Neural cell (in vitro differentiated cells): ENCODE measurements around the gene CALY. TPM values are rescaled to one million over a fixed set of nuclear protein-coding genes. Genes with fewer than 3 reads are reported as not detected.

Experiments
- H2AFZ ChIP-seq: fragments of 200-600, 300-800 bp; sonication (generic), shearing (Covaris generic); 2 replicates; pipeline ENCODE4 v1.6.0; 2014; ENCODE audit warnings: low read depth, mild to moderate bottlenecking, antibody characterized with exemption, low read length, moderate library complexity
- H3F3A ChIP-seq: fragments of 200-600 bp; shearing (Covaris generic); 2 replicates; pipeline ENCODE4 v1.6.1; 2016; ENCODE audit warnings: mild to moderate bottlenecking, moderate library complexity, mixed read lengths, antibody characterized with exemption, low read length; ENCODE audit not compliant: insufficient read depth, poor library complexity, severe bottlenecking
- H3K27ac ChIP-seq: fragments of 200-600, 300-800 bp; sonication (generic), shearing (Covaris generic); 2 replicates; pipeline ENCODE4 v1.5.1; 2014; ENCODE audit warnings: mild to moderate bottlenecking, low read length, moderate library complexity
- H3K27me3 ChIP-seq: fragments of 300-800, 200-600 bp; sonication (generic), shearing (Covaris generic); 2 replicates; pipeline ENCODE4 v1.6.0; 2014; ENCODE audit warnings: mild to moderate bottlenecking, low read depth, low read length, moderate library complexity; ENCODE audit not compliant: insufficient read depth
- H3K36me3 ChIP-seq: fragments of 300-800, 200-600 bp; sonication (generic), shearing (Covaris generic); 2 replicates; pipeline ENCODE4 v1.5.1; 2014; ENCODE audit warnings: mild to moderate bottlenecking, antibody characterized with exemption, low read length, moderate library complexity; ENCODE audit not compliant: insufficient read depth
- H3K4me2 ChIP-seq: fragments of 300-800, 200-600 bp; sonication (generic), shearing (Covaris generic); 2 replicates; pipeline ENCODE4 v1.6.0; 2014; ENCODE audit warnings: mild to moderate bottlenecking, low read length
- H3K4me3 ChIP-seq: fragments of 300-800, 200-600 bp; sonication (generic), shearing (Covaris generic); 2 replicates; pipeline ENCODE4 v1.5.1; 2014; ENCODE audit warnings: mild to moderate bottlenecking, low read length, moderate library complexity
- H3K79me2 ChIP-seq: fragments of 200-600 bp; shearing (Covaris generic); replicated peaks from 2 replicates; pipeline ENCODE4 v1.6.0; 2014; ENCODE audit warnings: mild to moderate bottlenecking, low read length, moderate library complexity; ENCODE audit not compliant: insufficient read depth
- H3K9ac ChIP-seq: fragments of 300-800, 200-600 bp; sonication (generic), shearing (Covaris generic); 2 replicates; pipeline ENCODE4 v1.6.1; 2016; ENCODE audit warnings: mild to moderate bottlenecking, low read length, mixed read lengths
- H3K9me2 ChIP-seq: fragments of 200-600 bp; shearing (Covaris generic); 2 replicates; pipeline ENCODE4 v1.6.1; 2016; ENCODE audit warnings: mild to moderate bottlenecking, low read length, mixed read lengths; ENCODE audit not compliant: insufficient read depth
- H3K9me3 ChIP-seq: fragments of 200-600, 300-800 bp; sonication (generic), shearing (Covaris generic); 2 replicates; pipeline ENCODE4 v1.6.1; 2016; ENCODE audit warnings: mild to moderate bottlenecking, mixed run types, low read length, moderate library complexity, mixed read lengths
- H4K20me1 ChIP-seq: fragments of 200-600 bp; shearing (Covaris generic); 2 replicates; pipeline ENCODE4 v1.6.1; 2016; ENCODE audit warnings: mild to moderate bottlenecking, mixed run types; ENCODE audit not compliant: insufficient read depth
- EP300 ChIP-seq: fragments of 450-650 bp; conservative IDR thresholded peaks from 2 replicates; pipeline ENCODE4 v1.6.1; 2014; ENCODE audit warnings: antibody characterized with exemption, mild to moderate bottlenecking, moderate library complexity; ENCODE audit not compliant: poor library complexity, severe bottlenecking
- EZH2 ChIP-seq: fragments of 200-600, 300-800 bp; shearing (Covaris generic), sonication (generic); IDR thresholded peaks from 2 replicates; pipeline ENCODE4 v1.6.1; 2014; ENCODE audit warnings: antibody characterized with exemption, low read length, borderline replicate concordance, mild to moderate bottlenecking; ENCODE audit not compliant: insufficient read depth, poor library complexity, severe bottlenecking
- MXI1 ChIP-seq: fragments of 450-650 bp; conservative IDR thresholded peaks from 2 replicates; pipeline ENCODE4 v1.6.1; 2014; ENCODE audit warnings: antibody characterized with exemption, mild to moderate bottlenecking; ENCODE audit not compliant: poor library complexity, severe bottlenecking
- POLR2AphosphoS5 ChIP-seq: IDR thresholded peaks from 2 replicates; pipeline ENCODE4 v1.6.1; 2012
- RAD21 ChIP-seq: fragments of 450-650 bp; conservative IDR thresholded peaks from 2 replicates; pipeline ENCODE4 v1.6.1; 2014; ENCODE audit warnings: antibody characterized with exemption, mild to moderate bottlenecking, moderate library complexity
- SMC3 ChIP-seq: fragments of 450-650 bp; conservative IDR thresholded peaks from 2 replicates; pipeline ENCODE4 v1.6.1; 2014; ENCODE audit warnings: antibody characterized with exemption, mild to moderate bottlenecking, moderate library complexity; ENCODE audit not compliant: poor library complexity
- TAF1 ChIP-seq: IDR thresholded peaks from 2 replicates; pipeline ENCODE4 v1.6.1; 2012; ENCODE audit warnings: low read depth
- polyA plus RNA-seq: library from polyadenylated mRNA; depleted of rRNA; stranded (reverse); fragments of >200 nt; gene quantifications from 2 replicates; pipeline ENCODE4 v1.2.3, GENCODE V29; 2014
- TF ChIP-seq, protein P1 (sequence below): fragments of 450-650 bp; IDR thresholded peaks from 2 replicates; pipeline ENCODE4 v1.5.1; 2014; ENCODE audit warnings: antibody characterized with exemption, mild to moderate bottlenecking, moderate library complexity; ENCODE audit not compliant: poor library complexity, severe bottlenecking
- TF ChIP-seq, protein P2 (sequence below): IDR thresholded peaks from 2 replicates; pipeline ENCODE4 v1.6.1; 2012; ENCODE audit warnings: borderline replicate concordance

The CALY gene
- polyA plus RNA-seq, 1 donor from 2014 or later = 3.7 TPM

DNA sequence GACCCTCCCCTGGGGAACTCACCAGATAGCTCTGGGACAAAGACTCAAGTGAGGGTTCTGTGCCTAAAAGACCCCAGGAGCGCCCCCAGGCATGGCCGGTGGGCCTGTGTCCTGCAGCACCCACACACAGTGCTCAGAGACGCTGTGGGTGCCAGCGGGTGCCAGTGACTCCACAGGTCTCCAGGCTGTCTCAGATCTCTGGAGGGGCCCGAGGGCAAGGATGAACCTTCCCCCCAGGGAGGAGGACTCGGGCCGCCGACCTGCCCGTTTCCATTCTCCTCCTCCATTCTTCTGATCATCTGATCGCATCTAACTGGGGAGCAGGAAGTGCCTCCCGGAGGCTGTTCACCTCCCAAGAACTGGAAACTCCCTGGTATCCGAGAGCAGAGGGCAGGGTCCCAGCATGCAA is 61.0 kb downstream of the CALY start:
- no peak overlapping the region for H3K4me2 ChIP-seq
- no peaks in the 10 kb centered on the region for H3K36me3 ChIP-seq
- H3K9me2 ChIP-seq = no peaks in the 10 kb centered on the region
- no peaks in the 10 kb centered on the region for H3F3A ChIP-seq
- H3K79me2 ChIP-seq = no peaks in the 10 kb centered on the region
- H3K27ac ChIP-seq = no peak overlapping the region
- peaks cover 10% of the 10 kb centered on the region for H3K27me3 ChIP-seq
- H3K9ac ChIP-seq = no peak overlapping the region
- no peak overlapping the region for H3K4me3 ChIP-seq
- H2AFZ ChIP-seq = no peak overlapping the region
- no peaks in the 10 kb centered on the region for H4K20me1 ChIP-seq
- no peaks in the 10 kb centered on the region for H3K9me3 ChIP-seq
- TF ChIP-seq TAF1 = no peak
- no peak for TF ChIP-seq RAD21
- no peak for TF ChIP-seq EZH2
- no peak for TF ChIP-seq POLR2AphosphoS5
- TF ChIP-seq, protein P1, sequence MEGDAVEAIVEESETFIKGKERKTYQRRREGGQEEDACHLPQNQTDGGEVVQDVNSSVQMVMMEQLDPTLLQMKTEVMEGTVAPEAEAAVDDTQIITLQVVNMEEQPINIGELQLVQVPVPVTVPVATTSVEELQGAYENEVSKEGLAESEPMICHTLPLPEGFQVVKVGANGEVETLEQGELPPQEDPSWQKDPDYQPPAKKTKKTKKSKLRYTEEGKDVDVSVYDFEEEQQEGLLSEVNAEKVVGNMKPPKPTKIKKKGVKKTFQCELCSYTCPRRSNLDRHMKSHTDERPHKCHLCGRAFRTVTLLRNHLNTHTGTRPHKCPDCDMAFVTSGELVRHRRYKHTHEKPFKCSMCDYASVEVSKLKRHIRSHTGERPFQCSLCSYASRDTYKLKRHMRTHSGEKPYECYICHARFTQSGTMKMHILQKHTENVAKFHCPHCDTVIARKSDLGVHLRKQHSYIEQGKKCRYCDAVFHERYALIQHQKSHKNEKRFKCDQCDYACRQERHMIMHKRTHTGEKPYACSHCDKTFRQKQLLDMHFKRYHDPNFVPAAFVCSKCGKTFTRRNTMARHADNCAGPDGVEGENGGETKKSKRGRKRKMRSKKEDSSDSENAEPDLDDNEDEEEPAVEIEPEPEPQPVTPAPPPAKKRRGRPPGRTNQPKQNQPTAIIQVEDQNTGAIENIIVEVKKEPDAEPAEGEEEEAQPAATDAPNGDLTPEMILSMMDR = no peak
- TF ChIP-seq MXI1 = no peak
- TF ChIP-seq SMC3 = no peak
- no peak for TF ChIP-seq EP300
- TF ChIP-seq, protein P2, sequence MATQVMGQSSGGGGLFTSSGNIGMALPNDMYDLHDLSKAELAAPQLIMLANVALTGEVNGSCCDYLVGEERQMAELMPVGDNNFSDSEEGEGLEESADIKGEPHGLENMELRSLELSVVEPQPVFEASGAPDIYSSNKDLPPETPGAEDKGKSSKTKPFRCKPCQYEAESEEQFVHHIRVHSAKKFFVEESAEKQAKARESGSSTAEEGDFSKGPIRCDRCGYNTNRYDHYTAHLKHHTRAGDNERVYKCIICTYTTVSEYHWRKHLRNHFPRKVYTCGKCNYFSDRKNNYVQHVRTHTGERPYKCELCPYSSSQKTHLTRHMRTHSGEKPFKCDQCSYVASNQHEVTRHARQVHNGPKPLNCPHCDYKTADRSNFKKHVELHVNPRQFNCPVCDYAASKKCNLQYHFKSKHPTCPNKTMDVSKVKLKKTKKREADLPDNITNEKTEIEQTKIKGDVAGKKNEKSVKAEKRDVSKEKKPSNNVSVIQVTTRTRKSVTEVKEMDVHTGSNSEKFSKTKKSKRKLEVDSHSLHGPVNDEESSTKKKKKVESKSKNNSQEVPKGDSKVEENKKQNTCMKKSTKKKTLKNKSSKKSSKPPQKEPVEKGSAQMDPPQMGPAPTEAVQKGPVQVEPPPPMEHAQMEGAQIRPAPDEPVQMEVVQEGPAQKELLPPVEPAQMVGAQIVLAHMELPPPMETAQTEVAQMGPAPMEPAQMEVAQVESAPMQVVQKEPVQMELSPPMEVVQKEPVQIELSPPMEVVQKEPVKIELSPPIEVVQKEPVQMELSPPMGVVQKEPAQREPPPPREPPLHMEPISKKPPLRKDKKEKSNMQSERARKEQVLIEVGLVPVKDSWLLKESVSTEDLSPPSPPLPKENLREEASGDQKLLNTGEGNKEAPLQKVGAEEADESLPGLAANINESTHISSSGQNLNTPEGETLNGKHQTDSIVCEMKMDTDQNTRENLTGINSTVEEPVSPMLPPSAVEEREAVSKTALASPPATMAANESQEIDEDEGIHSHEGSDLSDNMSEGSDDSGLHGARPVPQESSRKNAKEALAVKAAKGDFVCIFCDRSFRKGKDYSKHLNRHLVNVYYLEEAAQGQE = no peak

DNA sequence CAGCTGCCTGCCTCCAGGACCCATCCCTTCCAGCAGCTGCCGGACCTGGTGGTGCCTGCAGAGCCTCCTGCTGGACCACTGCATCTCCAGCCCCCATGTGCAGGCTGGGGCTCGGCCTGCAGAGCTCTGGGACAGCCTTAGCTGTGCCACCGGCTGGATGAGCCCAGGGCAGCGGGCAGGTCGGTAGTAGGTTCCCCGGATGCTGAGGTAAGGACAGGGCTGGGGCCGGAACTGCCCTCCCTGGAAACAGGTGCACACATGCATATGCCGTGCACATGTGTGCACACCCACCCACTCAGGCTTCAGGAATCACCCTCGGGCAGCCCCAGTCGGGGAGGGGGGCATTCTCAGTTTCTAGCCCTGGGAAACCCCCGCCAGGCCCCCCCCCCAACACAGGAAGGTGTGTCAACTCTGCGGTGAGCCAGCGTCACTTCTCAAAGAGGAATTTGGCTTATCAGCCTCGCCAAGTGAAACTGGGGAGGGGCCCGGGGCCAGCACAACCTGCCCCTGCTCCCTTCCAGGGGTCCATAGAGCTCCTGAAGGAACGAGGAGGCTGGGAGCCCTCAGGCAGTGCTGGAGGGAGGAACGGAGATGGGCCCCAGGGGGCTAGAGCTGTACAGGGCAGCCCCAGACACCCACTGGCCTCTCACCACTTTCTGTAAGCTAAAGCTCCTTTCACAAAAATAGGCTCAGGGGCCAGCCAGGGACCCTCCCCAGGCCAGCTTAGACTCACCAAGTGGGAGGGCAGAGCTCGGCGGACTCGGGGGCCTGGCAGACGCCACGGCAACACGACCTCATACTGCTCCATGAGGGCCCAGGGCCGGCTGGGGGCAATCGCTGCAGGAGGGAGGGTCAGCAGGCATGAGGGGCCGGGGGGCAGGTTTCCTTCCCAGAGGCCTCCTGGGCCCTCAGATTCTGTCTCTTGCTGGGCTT is 61.7 kb downstream of the CALY start:
- no peaks in the 10 kb centered on the region for H4K20me1 ChIP-seq
- H3K4me3 ChIP-seq = no peak overlapping the region
- H3K36me3 ChIP-seq = no peaks in the 10 kb centered on the region

More for the DNA sequence above, 61.7 kb downstream of the CALY start:
- no peak for TF ChIP-seq EP300
- no peak for TF ChIP-seq MXI1
- no peak for TF ChIP-seq SMC3
- TF ChIP-seq RAD21 = no peak
- TF ChIP-seq TAF1 = no peak
- no peak for TF ChIP-seq POLR2AphosphoS5
- TF ChIP-seq, protein P2 = no peak
- TF ChIP-seq, protein P1 = no peak
- no peak for TF ChIP-seq EZH2
- H3K9ac ChIP-seq = no peak overlapping the region
- H3K27me3 ChIP-seq = peaks cover 10% of the 10 kb centered on the region
- H3K79me2 ChIP-seq = no peaks in the 10 kb centered on the region
- no peaks in the 10 kb centered on the region for H3F3A ChIP-seq
- H3K4me2 ChIP-seq = no peak overlapping the region
- H3K27ac ChIP-seq = no peak overlapping the region
- H2AFZ ChIP-seq = no peak overlapping the region
- H3K9me3 ChIP-seq = no peaks in the 10 kb centered on the region
- no peaks in the 10 kb centered on the region for H3K9me2 ChIP-seq
